Measurements from ENCODE around the gene UBXN7.

DNA sequence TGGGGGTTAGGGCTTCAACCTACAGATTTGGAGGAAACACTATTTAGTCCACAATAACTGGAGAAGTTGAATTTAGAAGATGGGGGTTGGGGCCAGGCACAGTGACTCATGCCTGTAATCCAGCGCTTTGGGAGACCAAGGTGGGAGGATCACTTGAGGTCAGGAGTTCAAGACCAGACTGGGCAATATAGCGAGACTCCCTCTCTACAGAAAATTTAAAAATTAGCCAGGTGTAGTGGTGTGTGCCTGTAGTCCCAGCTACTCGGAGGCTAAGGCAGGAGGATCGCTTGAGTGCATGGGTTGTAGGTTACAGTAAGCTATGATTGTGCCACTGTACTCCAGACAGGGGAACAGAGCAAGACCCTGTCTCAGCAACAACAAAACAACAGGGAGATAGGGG lies 109.2 kb downstream of the UBXN7 start:
- TF ChIP-seq, protein P1, sequence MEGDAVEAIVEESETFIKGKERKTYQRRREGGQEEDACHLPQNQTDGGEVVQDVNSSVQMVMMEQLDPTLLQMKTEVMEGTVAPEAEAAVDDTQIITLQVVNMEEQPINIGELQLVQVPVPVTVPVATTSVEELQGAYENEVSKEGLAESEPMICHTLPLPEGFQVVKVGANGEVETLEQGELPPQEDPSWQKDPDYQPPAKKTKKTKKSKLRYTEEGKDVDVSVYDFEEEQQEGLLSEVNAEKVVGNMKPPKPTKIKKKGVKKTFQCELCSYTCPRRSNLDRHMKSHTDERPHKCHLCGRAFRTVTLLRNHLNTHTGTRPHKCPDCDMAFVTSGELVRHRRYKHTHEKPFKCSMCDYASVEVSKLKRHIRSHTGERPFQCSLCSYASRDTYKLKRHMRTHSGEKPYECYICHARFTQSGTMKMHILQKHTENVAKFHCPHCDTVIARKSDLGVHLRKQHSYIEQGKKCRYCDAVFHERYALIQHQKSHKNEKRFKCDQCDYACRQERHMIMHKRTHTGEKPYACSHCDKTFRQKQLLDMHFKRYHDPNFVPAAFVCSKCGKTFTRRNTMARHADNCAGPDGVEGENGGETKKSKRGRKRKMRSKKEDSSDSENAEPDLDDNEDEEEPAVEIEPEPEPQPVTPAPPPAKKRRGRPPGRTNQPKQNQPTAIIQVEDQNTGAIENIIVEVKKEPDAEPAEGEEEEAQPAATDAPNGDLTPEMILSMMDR (IDR thresholded peaks at IDR 0.05), result no peak
- no peak for TF ChIP-seq POLR2A (IDR thresholded peaks at IDR 0.05)
